Measurements from ENCODE around the gene IGLL5. TPM values are rescaled to one million over a fixed set of nuclear protein-coding genes. Genes with fewer than 3 reads are reported as not detected.

Gene IGLL5
- polyA plus RNA-seq, 2 of the 4 experiments (the other 2 are of a cell fraction) = not detected

- no peak for TF ChIP-seq MAZ (IDR thresholded peaks at IDR 0.05; ENCODE audit: borderline replicate concordance, low read depth, low read length)
Measured at GRCh38 chr22:22848364-22848866, 39.2 kb upstream of the IGLL5 start (continued).

- no peak for ATAC-seq
- DNase-seq (ENCODE audit: low read depth in 1 of 2, low spot score in 1 of 2) = no peak
- Histone ChIP-seq H3K9me3 (no peaks in the 10 kb centered on the region), H3K4me2 (no peak overlapping the region), H3K4me3 (no peak overlapping the region), H3K4me1 (no peaks in the 10 kb centered on the region), H3K27ac (no peak overlapping the region)
- POLR2A ChIA-PET = no interaction called here
- CTCF ChIA-PET = interaction anchor here (0.6 to 4.2 kb wide), 18 partner anchors 8 to 869 kb away, joined by 3 to 35 read pairs (median 5); no protein-coding TSS in a partner anchor
- 28% methylated on average over 4 of the region's 5 CpGs for WGBS (ENCODE audit: missing lambda C conversion rate)
- no peak for FAIRE-seq
- TF ChIP-seq FOSL2 (IDR thresholded peaks at IDR 0.05) (no peak), FOSL2 (CRISPR knock-in tag; IDR thresholded peaks at IDR 0.05) (no peak), ATOH8 (CRISPR knock-in tag; IDR thresholded peaks at IDR 0.05; ENCODE audit: low read depth) (no peak), HOXA7 (CRISPR knock-in tag; IDR thresholded peaks at IDR 0.05) (no peak), CHD4 (IDR thresholded peaks at IDR 0.05; ENCODE audit: borderline replicate concordance) (no peak), NFE2L2 (conservative IDR thresholded peaks at IDR 0.05; ENCODE audit: low read length) (no peak), HOXB13 (CRISPR knock-in tag; IDR thresholded peaks at IDR 0.05; ENCODE audit: low read depth) (no peak), EHF (CRISPR knock-in tag; IDR thresholded peaks at IDR 0.05) (no peak), SMC3 (IDR thresholded peaks at IDR 0.05) (no peak), ELK1 (IDR thresholded peaks at IDR 0.05; ENCODE audit: low read depth, low read length) (no peak), NPAS2 (CRISPR knock-in tag; IDR thresholded peaks at IDR 0.05; ENCODE audit: borderline replicate concordance) (no peak), MYC (IDR thresholded peaks at IDR 0.05; ENCODE audit: borderline replicate concordance, low read length) (no peak), MAZ (IDR thresholded peaks at IDR 0.05; ENCODE audit: borderline replicate concordance, low read depth, low read length) (no peak), REST (IDR thresholded peaks at IDR 0.05) (no peak)
Measured at GRCh38 chr22:22849640-22850610, 37.7 kb upstream of the IGLL5 start.

DNA sequence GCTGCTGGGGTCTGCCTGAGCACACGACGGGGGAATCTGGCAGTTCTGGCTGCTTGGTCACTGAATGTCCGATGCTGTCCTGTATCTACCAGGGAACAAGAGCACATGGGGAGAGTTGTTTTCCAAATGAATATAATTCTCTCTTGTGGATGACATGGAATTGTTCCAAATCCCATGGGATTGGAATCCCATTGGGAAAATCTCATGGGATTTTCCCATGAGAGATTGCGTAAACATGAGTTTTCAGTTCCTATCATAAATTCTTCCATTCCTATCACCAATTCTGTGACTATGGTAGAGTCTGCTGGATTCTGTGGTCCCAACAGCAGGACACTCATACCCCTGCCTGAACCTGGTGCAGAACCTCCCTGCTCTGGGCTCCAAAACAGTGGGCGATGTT, 35.6 kb upstream of the IGLL5 start:
- Histone ChIP-seq H3K4me2 (no peak overlapping the region), H3K27ac (no peak overlapping the region), H3K4me3 (no peak overlapping the region), H3K4me1 (no peaks in the 10 kb centered on the region), H3K9me3 (no peaks in the 10 kb centered on the region)
- POLR2A ChIA-PET = no interaction called here
- 100% methylated on average over 2 of the region's 5 CpGs for WGBS (ENCODE audit: missing lambda C conversion rate)
- ATAC-seq (no peak), DNase-seq (ENCODE audit: low read depth in 1 of 2, low spot score in 1 of 2) (no peak), FAIRE-seq (no peak)
- CTCF ChIA-PET = interaction anchor here (0.7 kb wide), 1 partner anchor 104 kb away, joined by 4 read pairs; no protein-coding TSS in a partner anchor
- TF ChIP-seq TP53 (CRISPR knock-in tag; IDR thresholded peaks at IDR 0.05) (no peak), TFCP2L1 (CRISPR knock-in tag; IDR thresholded peaks at IDR 0.05) (no peak), E2F6 (IDR thresholded peaks at IDR 0.05; ENCODE audit: borderline replicate concordance, low read depth) (no peak), ZNF302 (CRISPR knock-in tag; IDR thresholded peaks at IDR 0.05) (no peak), CHD4 (IDR thresholded peaks at IDR 0.05; ENCODE audit: borderline replicate concordance) (no peak), NPAS2 (CRISPR knock-in tag; IDR thresholded peaks at IDR 0.05; ENCODE audit: borderline replicate concordance) (no peak), HEYL (CRISPR knock-in tag; IDR thresholded peaks at IDR 0.05) (no peak), RARB (CRISPR knock-in tag; IDR thresholded peaks at IDR 0.05) (no peak)

All from A549 (cell line).